ENCODE results near the gene PLEKHF1. TPM values are rescaled to one million over a fixed set of nuclear protein-coding genes. Genes with fewer than 3 reads are reported as not detected.

The PLEKHF1 gene
- total and polyA plus RNA-seq, 2 of the 13 experiments (the other 11 are each of a cell fraction or from before 2014, with no cell fraction given), result 2.9 to 3.8 TPM

DNA sequence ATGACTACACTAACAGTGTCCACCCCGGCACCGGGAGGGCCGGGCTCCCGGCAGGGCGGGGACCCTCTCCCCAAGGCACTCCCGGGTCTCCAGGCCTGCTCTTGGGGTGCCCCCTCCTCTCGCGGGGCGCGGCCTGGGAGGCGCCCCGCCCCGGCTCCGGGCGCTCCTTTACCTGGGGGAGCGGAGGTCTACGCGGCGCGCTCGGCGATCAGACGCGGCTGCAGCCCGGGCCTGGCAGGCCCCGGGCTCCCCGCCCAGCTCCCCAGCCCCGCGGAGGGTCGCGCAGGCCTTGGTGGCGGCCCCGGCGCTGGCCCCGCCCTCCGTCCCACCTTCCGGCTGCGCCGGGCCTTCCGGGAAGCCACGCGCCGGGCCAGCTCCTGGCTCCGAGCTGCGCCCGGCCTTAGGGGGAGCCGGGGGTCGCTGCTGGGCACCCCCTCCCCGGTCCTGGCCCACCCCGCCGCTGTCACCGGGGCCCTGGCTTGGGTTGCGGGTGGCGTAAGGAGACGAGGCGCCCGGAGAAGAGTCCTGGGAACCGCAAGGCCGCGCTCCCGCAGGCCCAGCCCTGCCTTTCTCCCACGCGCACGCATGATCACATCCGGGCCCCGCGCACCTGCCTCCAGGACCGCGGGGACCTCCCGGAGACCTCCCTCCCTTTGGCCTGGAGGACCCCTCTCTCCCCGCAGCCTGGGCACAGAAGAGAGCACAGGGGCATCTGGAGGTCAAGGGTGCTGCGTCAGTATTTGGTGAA is 49.9 kb downstream of the PLEKHF1 start, which contains the start of gene C19orf12 (continued):
- TF ChIP-seq, protein P1, sequence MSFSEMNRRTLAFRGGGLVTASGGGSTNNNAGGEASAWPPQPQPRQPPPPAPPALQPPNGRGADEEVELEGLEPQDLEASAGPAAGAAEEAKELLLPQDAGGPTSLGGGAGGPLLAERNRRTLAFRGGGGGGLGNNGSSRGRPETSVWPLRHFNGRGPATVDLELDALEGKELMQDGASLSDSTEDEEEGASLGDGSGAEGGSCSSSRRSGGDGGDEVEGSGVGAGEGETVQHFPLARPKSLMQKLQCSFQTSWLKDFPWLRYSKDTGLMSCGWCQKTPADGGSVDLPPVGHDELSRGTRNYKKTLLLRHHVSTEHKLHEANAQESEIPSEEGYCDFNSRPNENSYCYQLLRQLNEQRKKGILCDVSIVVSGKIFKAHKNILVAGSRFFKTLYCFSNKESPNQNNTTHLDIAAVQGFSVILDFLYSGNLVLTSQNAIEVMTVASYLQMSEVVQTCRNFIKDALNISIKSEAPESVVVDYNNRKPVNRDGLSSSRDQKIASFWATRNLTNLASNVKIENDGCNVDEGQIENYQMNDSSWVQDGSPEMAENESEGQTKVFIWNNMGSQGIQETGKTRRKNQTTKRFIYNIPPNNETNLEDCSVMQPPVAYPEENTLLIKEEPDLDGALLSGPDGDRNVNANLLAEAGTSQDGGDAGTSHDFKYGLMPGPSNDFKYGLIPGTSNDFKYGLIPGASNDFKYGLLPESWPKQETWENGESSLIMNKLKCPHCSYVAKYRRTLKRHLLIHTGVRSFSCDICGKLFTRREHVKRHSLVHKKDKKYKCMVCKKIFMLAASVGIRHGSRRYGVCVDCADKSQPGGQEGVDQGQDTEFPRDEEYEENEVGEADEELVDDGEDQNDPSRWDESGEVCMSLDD (CRISPR knock-in tag; IDR thresholded peaks at IDR 0.05; ENCODE audit: borderline replicate concordance), result peak; percentile 7; the same call in 1 of the 2 replicates
- TF ChIP-seq RXRA (CRISPR knock-in tag; IDR thresholded peaks at IDR 0.05) (peak; percentile 23), ARNT2 (CRISPR knock-in tag; IDR thresholded peaks at IDR 0.05; ENCODE audit: low read depth) (no peak), ZNF547 (CRISPR knock-in tag; IDR thresholded peaks at IDR 0.05) (peak; percentile 83; the same call in 1 of the 2 replicates), ZNF678 (CRISPR knock-in tag; IDR thresholded peaks at IDR 0.05) (no peak), RXRB (CRISPR knock-in tag; IDR thresholded peaks at IDR 0.05; ENCODE audit: borderline replicate concordance) (peak; percentile 27; the same call in 1 of the 2 replicates), ZSCAN20 (CRISPR knock-in tag; IDR thresholded peaks at IDR 0.05; ENCODE audit: borderline replicate concordance) (peak; percentile 65; the same call in 1 of the 2 replicates), ESRRA (CRISPR knock-in tag; IDR thresholded peaks at IDR 0.05; ENCODE audit: low read depth) (peak; percentile 20; the same call in 1 of the 2 replicates), NFIB (CRISPR knock-in tag; IDR thresholded peaks at IDR 0.05; ENCODE audit: borderline replicate concordance) (no peak), SMC3 (IDR thresholded peaks at IDR 0.05; ENCODE audit: low read length) (no peak), ZNF747 (CRISPR knock-in tag; IDR thresholded peaks at IDR 0.05; ENCODE audit: borderline replicate concordance) (no peak), HMGA1 (CRISPR knock-in tag; conservative IDR thresholded peaks at IDR 0.05) (no peak), MXD4 (CRISPR knock-in tag; IDR thresholded peaks at IDR 0.05) (peak; percentile 66; the same call in 1 of the 2 replicates), ADNP (CRISPR knock-in tag; IDR thresholded peaks at IDR 0.05) (no peak), ZNF746 (CRISPR knock-in tag; IDR thresholded peaks at IDR 0.05) (0 out of 2 replicates have a peak, but pooled peaks have one; percentile 62), ZNF33B (CRISPR knock-in tag; IDR thresholded peaks at IDR 0.05) (0 out of 2 replicates have a peak, but pooled peaks have one; percentile 46), YEATS2 (CRISPR knock-in tag; IDR thresholded peaks at IDR 0.05; ENCODE audit: borderline replicate concordance) (no peak), ZNF615 (CRISPR knock-in tag; IDR thresholded peaks at IDR 0.05; ENCODE audit: borderline replicate concordance) (no peak), NFATC3 (CRISPR knock-in tag; IDR thresholded peaks at IDR 0.05) (no peak)
- TF ChIP-seq, protein P2, sequence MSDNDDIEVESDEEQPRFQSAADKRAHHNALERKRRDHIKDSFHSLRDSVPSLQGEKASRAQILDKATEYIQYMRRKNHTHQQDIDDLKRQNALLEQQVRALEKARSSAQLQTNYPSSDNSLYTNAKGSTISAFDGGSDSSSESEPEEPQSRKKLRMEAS (IDR thresholded peaks at IDR 0.05), result peak; percentile 64
- TF ChIP-seq, protein P3, sequence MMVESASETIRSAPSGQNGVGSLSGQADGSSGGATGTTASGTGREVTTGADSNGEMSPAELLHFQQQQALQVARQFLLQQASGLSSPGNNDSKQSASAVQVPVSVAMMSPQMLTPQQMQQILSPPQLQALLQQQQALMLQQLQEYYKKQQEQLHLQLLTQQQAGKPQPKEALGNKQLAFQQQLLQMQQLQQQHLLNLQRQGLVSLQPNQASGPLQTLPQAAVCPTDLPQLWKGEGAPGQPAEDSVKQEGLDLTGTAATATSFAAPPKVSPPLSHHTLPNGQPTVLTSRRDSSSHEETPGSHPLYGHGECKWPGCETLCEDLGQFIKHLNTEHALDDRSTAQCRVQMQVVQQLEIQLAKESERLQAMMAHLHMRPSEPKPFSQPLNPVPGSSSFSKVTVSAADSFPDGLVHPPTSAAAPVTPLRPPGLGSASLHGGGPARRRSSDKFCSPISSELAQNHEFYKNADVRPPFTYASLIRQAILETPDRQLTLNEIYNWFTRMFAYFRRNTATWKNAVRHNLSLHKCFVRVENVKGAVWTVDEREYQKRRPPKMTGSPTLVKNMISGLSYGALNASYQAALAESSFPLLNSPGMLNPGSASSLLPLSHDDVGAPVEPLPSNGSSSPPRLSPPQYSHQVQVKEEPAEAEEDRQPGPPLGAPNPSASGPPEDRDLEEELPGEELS (CRISPR knock-in tag; IDR thresholded peaks at IDR 0.05), result no peak
- TF ChIP-seq, protein P4, sequence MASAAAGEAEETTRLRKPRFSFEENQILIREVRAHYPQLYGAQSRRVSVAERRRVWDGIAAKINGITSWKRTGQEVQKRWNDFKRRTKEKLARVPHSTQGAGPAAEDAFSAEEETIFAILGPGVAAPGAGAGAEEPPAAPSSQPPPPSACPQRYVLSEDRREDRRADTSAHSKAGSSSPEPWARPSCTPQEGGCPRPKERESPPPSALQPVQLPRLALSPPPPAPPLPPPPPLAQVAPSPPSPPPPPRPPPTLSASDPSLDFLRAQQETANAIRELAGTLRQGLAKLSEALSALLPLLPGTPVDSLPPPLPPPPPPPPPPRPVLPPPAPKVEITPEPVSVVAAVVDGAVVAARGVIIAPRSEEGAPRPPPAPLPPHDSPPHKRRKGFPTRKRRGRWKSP (CRISPR knock-in tag; IDR thresholded peaks at IDR 0.05), result peak; percentile 41; the same call in 1 of the 2 replicates
- TF ChIP-seq, protein P5, sequence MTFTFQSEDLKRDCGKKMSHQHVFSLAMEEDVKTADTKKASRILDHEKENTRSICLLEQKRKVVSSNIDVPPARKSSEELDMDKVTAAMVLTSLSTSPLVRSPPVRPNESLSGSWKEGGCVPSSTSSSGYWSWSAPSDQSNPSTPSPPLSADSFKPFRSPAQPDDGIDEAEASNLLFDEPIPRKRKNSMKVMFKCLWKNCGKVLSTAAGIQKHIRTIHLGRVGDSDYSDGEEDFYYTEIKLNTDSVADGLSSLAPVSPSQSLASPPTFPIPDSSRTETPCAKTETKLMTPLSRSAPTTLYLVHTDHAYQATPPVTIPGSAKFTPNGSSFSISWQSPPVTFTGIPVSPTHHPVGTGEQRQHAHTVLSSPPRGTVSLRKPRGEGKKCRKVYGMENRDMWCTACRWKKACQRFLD (CRISPR knock-in tag; IDR thresholded peaks at IDR 0.05; ENCODE audit: borderline replicate concordance), result 0 out of 2 replicates have a peak, but pooled peaks have one; percentile 36
